Retinal pigment epithelial cell (primary cell): ENCODE results near the gene PIP5K1B.
A peak's percentile ranks its signal among the peaks of the same experiment; 100 is the strongest.

Experiments
- DNase-seq: peaks from one replicate; pipeline ENCODE4 v3.0.0-alpha.2; 2010; ENCODE audit warnings: low read depth
- H3K4me3 ChIP-seq: 2 replicates; pipeline ENCODE4 v1.5.1; 2011; ENCODE audit warnings: mild to moderate bottlenecking, low read length, control low read depth, moderate library complexity
- CTCF ChIP-seq: conservative IDR thresholded peaks from 2 replicates; pipeline ENCODE4 v1.5.1; 2011; ENCODE audit warnings: low read depth, low read length, control low read depth, inconsistent platforms

Gene PIP5K1B

GRCh38 chr9:68998812-68999211 is 293.8 kb downstream of the PIP5K1B start:
- no peak for TF ChIP-seq CTCF
- DNase-seq = no peak
- H3K4me3 ChIP-seq = no peak overlapping the region

- H3K4me3 ChIP-seq = no peak overlapping the region
- peak; percentile 73 for DNase-seq
- peak; percentile 95 for TF ChIP-seq CTCF
Observed at GRCh38 chr9:68999393-69000105, 294.5 kb downstream of the PIP5K1B start.

- no peak overlapping the region for H3K4me3 ChIP-seq
- no peak for DNase-seq
- no peak for TF ChIP-seq CTCF
Observed at GRCh38 chr9:69001921-69002320, 296.9 kb downstream of the PIP5K1B start.

GRCh38 chr9:69003051-69003450 is 298.0 kb downstream of the PIP5K1B start:
- DNase-seq = no peak
- no peak for TF ChIP-seq CTCF
- H3K4me3 ChIP-seq = no peak overlapping the region

GRCh38 chr9:69004836-69005235 is 299.8 kb downstream of the PIP5K1B start:
- TF ChIP-seq CTCF = no peak
- no peak overlapping the region for H3K4me3 ChIP-seq
- no peak for DNase-seq

- H3K4me3 ChIP-seq = no peak overlapping the region
- DNase-seq = no peak
- no peak for TF ChIP-seq CTCF
Observed at GRCh38 chr9:69009708-69010107, 304.7 kb downstream of the PIP5K1B start.

GRCh38 chr9:69012696-69013381 is 307.8 kb downstream of the PIP5K1B start:
- no peak for DNase-seq
- TF ChIP-seq CTCF = no peak
- no peak overlapping the region for H3K4me3 ChIP-seq
